Tibial nerve (tissue), 4 donors: Measurements from ENCODE around the gene PAK4.

ENCODE experiments used
- EP300 ChIP-seq, 2 donors: sonication (generic); formaldehyde crosslinking; IDR thresholded peaks; one replicate each; pipeline ENCODE4 v1.6.1; 2017; ENCODE audit warnings: antibody characterized with exemption in 2 of 2, mild to moderate bottlenecking in 1 of 2
- TF ChIP-seq, protein P1 (sequence below), 5 experiments: fragments of 200-600 bp in 3 of 5; fragments of 450-650 bp in 2 of 5; sonication (generic) in 3 of 5; IDR thresholded peaks; one replicate each; pipeline ENCODE4 v1.5.1; 2016 to 2019; ENCODE audit warnings: antibody characterized with exemption in 5 of 5, mild to moderate bottlenecking in 3 of 5, moderate library complexity in 2 of 5

DNA sequence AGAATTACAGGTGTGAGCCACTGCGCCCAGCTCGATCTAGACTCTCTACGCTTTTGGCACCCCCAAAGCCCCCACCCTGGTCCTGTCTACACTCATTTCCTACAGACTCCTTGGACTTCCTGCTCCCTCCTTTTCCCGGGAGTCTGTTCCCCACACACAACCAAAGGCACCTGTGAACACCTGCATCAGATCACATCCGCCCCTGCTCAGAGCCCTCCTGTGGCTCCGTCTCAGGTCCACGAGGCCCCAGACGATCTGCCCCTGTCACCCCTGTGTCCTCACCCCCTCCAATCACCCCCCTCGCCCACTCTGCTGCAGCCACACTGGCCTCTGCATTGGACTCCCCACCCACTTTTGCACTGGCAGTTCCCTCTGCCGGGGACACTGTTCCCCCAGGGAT, 12.4 kb upstream of the PAK4 start:
- TF ChIP-seq, protein P1, sequence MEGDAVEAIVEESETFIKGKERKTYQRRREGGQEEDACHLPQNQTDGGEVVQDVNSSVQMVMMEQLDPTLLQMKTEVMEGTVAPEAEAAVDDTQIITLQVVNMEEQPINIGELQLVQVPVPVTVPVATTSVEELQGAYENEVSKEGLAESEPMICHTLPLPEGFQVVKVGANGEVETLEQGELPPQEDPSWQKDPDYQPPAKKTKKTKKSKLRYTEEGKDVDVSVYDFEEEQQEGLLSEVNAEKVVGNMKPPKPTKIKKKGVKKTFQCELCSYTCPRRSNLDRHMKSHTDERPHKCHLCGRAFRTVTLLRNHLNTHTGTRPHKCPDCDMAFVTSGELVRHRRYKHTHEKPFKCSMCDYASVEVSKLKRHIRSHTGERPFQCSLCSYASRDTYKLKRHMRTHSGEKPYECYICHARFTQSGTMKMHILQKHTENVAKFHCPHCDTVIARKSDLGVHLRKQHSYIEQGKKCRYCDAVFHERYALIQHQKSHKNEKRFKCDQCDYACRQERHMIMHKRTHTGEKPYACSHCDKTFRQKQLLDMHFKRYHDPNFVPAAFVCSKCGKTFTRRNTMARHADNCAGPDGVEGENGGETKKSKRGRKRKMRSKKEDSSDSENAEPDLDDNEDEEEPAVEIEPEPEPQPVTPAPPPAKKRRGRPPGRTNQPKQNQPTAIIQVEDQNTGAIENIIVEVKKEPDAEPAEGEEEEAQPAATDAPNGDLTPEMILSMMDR (IDR thresholded peaks at IDR 0.05), result no peak
- TF ChIP-seq EP300 (IDR thresholded peaks at IDR 0.05), result no peak
